HG02885 (cell line): ENCODE measurements around the gene PDE1A.

Experiments used
- ATAC-seq: cut with Tn5 transposase; IDR thresholded peaks from one replicate; pipeline ENCODE4 v1.9.1; 2021; ENCODE audit warnings: mild to moderate bottlenecking; ENCODE audit not compliant: unreplicated experiment, poor library complexity

Gene PDE1A

GRCh38 chr2:182163878-182164277 is 263.0 kb downstream of the PDE1A start:
- no peak for ATAC-seq

- no peak for ATAC-seq
These were observed 278.5 kb downstream of the PDE1A start for GRCh38 chr2:182148344-182148743.

GRCh38 chr2:182144776-182145165 is 282.1 kb downstream of the PDE1A start:
- no peak for ATAC-seq

GRCh38 chr2:182144041-182144775 is 282.6 kb downstream of the PDE1A start:
- ATAC-seq = no peak

GRCh38 chr2:182142062-182142461 is 284.8 kb downstream of the PDE1A start:
- no peak for ATAC-seq

GRCh38 chr2:182134201-182134600 is 292.6 kb downstream of the PDE1A start:
- no peak for ATAC-seq

- no peak for ATAC-seq
These were observed 293.5 kb downstream of the PDE1A start for GRCh38 chr2:182133195-182133891.

GRCh38 chr2:182132605-182133004 is 294.2 kb downstream of the PDE1A start:
- no peak for ATAC-seq

GRCh38 chr2:182128821-182129707 is 297.8 kb downstream of the PDE1A start:
- no peak for ATAC-seq

GRCh38 chr2:182117196-182117595 is 309.6 kb downstream of the PDE1A start:
- ATAC-seq = no peak

GRCh38 chr2:182116774-182117173 is 310.1 kb downstream of the PDE1A start:
- ATAC-seq = no peak

GRCh38 chr2:182115258-182115657 is 311.6 kb downstream of the PDE1A start:
- ATAC-seq = no peak

- no peak for ATAC-seq
These were observed 313.5 kb downstream of the PDE1A start for GRCh38 chr2:182113334-182113733.

- ATAC-seq = no peak
These were observed 316.5 kb downstream of the PDE1A start for GRCh38 chr2:182110347-182110746.

GRCh38 chr2:182103526-182103925 is 323.3 kb downstream of the PDE1A start:
- ATAC-seq = no peak

GRCh38 chr2:182101263-182101662 is 325.6 kb downstream of the PDE1A start:
- peak; percentile 79 for ATAC-seq

GRCh38 chr2:182098648-182099047 is 328.2 kb downstream of the PDE1A start:
- no peak for ATAC-seq

GRCh38 chr2:182097571-182098164 is 329.2 kb downstream of the PDE1A start:
- no peak for ATAC-seq

GRCh38 chr2:182090486-182090885 is 336.4 kb downstream of the PDE1A start:
- ATAC-seq = no peak
